GM20000 (cell line): Measurements from ENCODE around the gene CDH13.

Experiments used
- DNase-seq: peaks from one replicate; pipeline ENCODE4 v3.0.0; 2012; ENCODE audit warnings: low spot score
- TF ChIP-seq, protein P1 (sequence below): IDR thresholded peaks from 2 replicates; pipeline ENCODE4 v1.5.1; 2012; ENCODE audit warnings: mild to moderate bottlenecking, control low read depth; ENCODE audit errors: extremely low read depth, missing control alignments

The CDH13 gene

DNA sequence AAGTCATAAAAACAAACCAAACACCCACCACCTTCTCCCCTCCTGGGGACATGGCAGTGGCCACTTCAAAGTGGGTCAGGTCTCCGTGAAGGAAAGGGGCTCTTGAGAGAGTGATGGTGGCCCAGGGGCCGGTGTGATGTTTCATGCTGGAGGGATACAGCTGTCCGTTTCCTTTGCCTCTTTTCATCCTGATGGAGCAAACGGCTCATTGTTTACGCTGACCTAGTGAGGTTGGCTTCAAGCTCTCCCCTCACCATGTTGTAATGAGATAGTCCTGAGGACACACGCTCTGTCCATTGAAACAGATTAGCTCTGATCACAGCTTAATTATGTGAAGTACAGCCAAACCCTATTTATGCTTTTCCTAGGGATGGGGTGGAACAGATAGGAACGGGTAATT is 34.2 kb downstream of the CDH13 start:
- DNase-seq, result no peak
- TF ChIP-seq, protein P1, sequence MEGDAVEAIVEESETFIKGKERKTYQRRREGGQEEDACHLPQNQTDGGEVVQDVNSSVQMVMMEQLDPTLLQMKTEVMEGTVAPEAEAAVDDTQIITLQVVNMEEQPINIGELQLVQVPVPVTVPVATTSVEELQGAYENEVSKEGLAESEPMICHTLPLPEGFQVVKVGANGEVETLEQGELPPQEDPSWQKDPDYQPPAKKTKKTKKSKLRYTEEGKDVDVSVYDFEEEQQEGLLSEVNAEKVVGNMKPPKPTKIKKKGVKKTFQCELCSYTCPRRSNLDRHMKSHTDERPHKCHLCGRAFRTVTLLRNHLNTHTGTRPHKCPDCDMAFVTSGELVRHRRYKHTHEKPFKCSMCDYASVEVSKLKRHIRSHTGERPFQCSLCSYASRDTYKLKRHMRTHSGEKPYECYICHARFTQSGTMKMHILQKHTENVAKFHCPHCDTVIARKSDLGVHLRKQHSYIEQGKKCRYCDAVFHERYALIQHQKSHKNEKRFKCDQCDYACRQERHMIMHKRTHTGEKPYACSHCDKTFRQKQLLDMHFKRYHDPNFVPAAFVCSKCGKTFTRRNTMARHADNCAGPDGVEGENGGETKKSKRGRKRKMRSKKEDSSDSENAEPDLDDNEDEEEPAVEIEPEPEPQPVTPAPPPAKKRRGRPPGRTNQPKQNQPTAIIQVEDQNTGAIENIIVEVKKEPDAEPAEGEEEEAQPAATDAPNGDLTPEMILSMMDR, result no peak

DNA sequence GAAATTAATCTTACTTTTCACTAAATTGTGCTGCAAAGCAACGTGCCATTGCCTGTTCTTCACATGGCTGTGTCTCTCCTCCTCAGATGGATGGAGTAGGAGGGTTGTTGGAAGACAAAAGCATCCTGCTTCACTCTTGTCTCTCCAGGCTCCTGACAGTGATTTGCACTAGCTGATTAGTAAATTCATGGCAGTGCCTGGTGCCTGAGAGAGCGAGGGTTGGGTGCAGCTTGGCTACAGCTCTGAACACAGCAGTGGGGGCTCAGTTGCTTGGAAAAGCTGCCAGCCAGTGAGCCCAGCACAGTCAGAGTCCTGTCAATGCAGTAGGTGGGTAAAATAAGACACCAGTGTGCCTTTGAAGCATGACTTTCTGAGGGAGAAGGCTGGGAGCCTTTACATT is 37.4 kb downstream of the CDH13 start:
- TF ChIP-seq, protein P1, result no peak
- DNase-seq, result no peak

DNA sequence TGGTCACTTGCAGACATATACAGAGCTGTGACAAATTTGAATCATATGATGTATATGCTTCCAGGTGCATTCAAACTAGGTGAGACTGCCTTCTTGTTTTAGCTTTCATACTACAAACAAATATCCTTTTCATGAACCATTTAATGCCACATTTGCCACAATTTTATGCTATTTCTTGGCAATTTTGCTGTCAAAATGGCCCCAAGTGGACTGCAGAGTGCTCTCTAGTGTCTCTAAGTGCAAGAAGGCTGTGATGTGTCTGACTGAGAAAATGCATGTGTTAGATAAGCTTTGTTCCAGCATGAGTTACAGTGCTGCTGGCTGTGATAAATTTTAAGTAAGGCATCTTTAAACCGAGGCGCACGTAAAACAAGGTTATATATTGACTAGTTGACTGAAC is 38.3 kb downstream of the CDH13 start:
- no peak for DNase-seq
- TF ChIP-seq, protein P1, result no peak

DNA sequence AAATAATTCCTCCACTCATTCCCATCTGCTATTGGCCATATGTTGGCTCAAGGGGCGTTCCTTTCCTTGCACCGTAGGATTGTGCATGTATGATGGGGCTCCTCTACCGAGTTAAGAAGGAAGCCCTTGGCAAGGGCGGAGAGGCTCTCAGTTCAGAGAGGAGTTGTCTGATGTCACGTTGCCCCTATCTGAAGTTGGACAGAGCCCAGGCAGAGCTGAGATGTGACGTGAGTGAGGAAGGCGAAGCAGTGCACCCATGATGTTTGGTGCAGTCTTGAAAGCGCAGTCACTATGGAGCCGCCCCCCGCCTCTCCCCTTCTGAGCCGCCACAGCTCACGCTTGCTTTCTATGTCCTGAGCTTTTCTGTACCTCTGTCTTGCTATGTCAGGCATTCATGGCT is 40.7 kb downstream of the CDH13 start:
- TF ChIP-seq, protein P1, result no peak
- DNase-seq, result no peak

DNA sequence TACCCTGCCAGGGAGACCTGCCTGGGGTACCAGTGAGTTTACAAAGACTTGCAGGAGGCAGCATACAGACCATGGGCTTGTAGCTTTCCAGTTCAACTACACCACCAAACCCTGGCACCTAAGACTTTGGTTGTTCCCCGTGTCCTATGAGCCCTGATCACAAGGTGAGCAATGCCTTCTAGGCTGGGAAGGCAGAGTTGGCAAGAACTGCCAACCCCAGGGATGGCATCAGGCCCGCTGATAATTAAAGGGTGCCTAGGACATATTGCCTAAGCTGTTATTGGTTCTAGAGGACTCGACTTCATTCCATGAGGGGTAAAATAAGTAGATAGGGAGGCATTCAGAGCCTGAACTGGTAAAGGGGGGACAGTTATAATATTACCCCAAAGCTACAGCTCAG is 41.3 kb downstream of the CDH13 start:
- TF ChIP-seq, protein P1, result no peak
- DNase-seq, result no peak

DNA sequence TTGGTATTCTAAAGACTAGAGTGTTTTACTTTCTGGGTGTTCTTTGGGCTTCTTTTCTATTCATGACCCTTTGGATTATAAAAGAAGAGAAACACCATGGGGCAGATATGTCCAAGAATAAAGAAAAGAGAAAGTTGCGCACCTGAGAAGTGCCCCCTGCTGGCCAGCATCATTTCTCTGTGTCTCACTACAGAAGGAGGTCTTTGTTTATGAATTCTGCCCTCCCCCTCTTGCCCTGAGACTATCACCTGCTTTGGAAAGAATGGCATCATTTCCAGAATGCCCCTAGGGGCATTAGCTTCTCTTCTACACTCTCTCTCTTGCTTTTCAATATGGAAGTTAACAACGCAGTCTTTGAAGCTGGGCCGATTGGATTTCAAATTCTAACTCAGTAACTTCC is 45.0 kb downstream of the CDH13 start:
- TF ChIP-seq, protein P1, result peak; percentile 6
- DNase-seq, result no peak

DNA sequence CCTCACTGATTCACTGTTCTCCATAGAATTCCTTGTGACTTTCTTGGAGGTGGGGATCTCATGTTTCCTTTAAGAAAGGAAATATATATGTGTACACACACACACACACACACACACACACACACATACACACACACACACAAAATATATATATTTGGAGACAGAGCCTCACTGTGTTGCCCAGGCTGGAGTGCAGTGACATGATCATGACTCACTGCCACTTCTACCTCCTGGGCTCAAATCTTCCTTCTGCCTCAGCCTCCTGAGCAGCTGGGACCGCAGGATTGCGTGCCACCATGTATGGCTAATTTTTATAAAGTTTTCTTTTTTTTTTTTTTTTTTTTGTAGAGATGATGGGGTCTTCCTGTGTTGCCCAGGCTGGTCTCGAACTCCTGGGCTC is 45.9 kb downstream of the CDH13 start:
- DNase-seq, result no peak
- TF ChIP-seq, protein P1, result no peak
